Right lobe of liver (tissue), 4 donors: ENCODE measurements around the gene VEZF1.

Source experiments
- POLR2A ChIP-seq: fragments of 450-650 bp; IDR thresholded peaks from one replicate; pipeline ENCODE4 v1.6.1; 2017; ENCODE audit warnings: antibody characterized with exemption, mild to moderate bottlenecking
- TF ChIP-seq, protein P1 (sequence below), 4 donors: fragments of 200-600 bp in 3 of 4; fragments of 450-650 bp in 1 of 4; IDR thresholded peaks; one replicate each; pipeline versions ENCODE4 v1.5.1 to v1.8.0; 2016 to 2022; ENCODE audit warnings: antibody characterized with exemption in 4 of 4, mild to moderate bottlenecking in 2 of 4
- donor health status: DM: no; HTN: no; CAD: no.
- donor health status: DM: no; HTN: no; CAD: no.
- donor health status: DM: no; HTN: yes; CAD: no.

DNA sequence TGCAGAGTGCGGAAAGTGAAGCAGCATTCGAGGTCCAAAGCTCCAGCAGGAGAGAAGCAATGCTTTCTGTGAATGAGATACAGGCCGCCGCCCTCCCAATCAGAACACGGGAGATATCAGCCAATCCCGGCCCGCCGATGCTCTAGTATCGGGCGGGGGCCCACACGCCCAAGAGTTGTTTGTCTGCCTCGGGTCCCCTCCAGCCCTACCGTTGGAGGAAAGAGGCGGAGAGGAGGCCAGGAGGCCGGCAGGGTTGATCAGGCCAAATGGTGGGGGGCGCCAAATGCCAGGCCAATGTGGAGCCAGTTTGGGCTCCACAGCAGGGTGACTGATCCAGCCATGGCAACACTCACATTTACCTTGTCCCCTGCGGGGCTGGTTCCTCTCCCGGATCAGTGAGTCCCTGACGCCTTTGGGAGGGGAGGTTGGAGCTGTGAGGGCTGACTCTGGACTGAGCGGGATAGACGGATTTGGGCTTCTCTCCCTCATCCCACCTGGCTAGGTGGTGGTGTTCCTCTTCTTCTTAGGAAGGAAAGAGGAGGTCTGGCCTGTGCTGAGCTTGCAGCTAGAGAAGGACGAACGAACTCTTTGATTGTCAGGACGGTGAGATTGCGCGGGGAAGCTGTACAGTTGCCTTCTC, 22.4 kb downstream of the VEZF1 start:
- TF ChIP-seq, protein P1, sequence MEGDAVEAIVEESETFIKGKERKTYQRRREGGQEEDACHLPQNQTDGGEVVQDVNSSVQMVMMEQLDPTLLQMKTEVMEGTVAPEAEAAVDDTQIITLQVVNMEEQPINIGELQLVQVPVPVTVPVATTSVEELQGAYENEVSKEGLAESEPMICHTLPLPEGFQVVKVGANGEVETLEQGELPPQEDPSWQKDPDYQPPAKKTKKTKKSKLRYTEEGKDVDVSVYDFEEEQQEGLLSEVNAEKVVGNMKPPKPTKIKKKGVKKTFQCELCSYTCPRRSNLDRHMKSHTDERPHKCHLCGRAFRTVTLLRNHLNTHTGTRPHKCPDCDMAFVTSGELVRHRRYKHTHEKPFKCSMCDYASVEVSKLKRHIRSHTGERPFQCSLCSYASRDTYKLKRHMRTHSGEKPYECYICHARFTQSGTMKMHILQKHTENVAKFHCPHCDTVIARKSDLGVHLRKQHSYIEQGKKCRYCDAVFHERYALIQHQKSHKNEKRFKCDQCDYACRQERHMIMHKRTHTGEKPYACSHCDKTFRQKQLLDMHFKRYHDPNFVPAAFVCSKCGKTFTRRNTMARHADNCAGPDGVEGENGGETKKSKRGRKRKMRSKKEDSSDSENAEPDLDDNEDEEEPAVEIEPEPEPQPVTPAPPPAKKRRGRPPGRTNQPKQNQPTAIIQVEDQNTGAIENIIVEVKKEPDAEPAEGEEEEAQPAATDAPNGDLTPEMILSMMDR (IDR thresholded peaks at IDR 0.05), result no peak
- TF ChIP-seq POLR2A, result no peak
